Measurements from ENCODE around the gene PRKCD. TPM values are rescaled to one million over a fixed set of nuclear protein-coding genes. Genes with fewer than 3 reads are reported as not detected.
A peak's percentile ranks its signal among the peaks of the same experiment; 100 is the strongest.

The PRKCD gene
- total RNA-seq, 6 donors from 2014 or later: 57.7 to 116 (median 67.9) TPM

DNA sequence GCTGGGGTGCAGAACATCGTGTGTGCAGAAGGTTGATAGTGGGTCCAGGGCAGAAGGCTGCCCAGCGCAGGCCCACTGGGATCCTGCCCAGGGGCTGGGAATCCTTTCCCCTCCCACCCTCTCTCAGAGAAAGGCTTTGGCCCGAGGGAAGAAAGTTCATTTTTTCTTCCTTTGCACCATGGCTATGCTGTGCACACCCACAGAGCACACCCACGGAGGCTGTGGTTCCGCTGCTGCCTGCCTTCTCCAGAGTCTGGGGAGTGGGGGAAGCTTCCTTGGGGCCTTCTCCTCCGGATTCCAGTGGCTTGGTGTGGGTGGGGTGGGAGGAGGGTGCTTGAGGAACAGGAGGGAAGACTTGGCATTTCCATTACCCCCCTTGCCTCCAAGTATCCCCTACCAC is 7.0 kb upstream of the PRKCD start:
- 67 to 75% methylated on average over 5 to 6 of the region's 6 CpGs for WGBS, 2 donors
- Histone ChIP-seq H3K9me3 (no peaks in the 10 kb centered on the region), H3K36me3 (no peaks in the 10 kb centered on the region), H3K27ac (peak overlapping the region in 2 of 4 donors; percentile 70 to 99), H3K4me3 (no peak overlapping the region), H3K27me3 (no peaks in the 10 kb centered on the region), H3K4me1 (peaks cover 5 to 89% (median 67%) of the 10 kb centered on the region in 4 donors)
- TF ChIP-seq EP300 (IDR thresholded peaks at IDR 0.05) (no peak), POLR2A (IDR thresholded peaks at IDR 0.05) (no peak), POLR2AphosphoS5 (IDR thresholded peaks at IDR 0.05) (no peak), CTCF (IDR thresholded peaks at IDR 0.05) (no peak)
- ATAC-seq (ENCODE audit: low FRiP score in 2 of 2) (no peak), DNase-seq (no peak)

GRCh38 chr3:53154881-53155285 is 6.1 kb upstream of the PRKCD start:
- ATAC-seq (ENCODE audit: low FRiP score in 2 of 2): peak in 1 of 2 donors; percentile 63

GRCh38 chr3:53155760-53156159 is 5.2 kb upstream of the PRKCD start:
- H3K9me3 ChIP-seq: no peaks in the 10 kb centered on the region
- H3K27ac ChIP-seq: peak overlapping the region; percentile 61 to 99 (median 69)
- TF ChIP-seq EP300 (IDR thresholded peaks at IDR 0.05) (peak in 2 of 4 donors; percentile 30 to 95), POLR2A (IDR thresholded peaks at IDR 0.05) (peak in 1 of 4 donors; percentile 2), POLR2AphosphoS5 (IDR thresholded peaks at IDR 0.05) (peak; percentile 73 to 83), CTCF (IDR thresholded peaks at IDR 0.05) (no peak)
- peaks cover 15 to 89% (median 71%) of the 10 kb centered on the region in 4 donors for H3K4me1 ChIP-seq
- ATAC-seq (ENCODE audit: low FRiP score in 2 of 2): peak; percentile 6 to 88
- DNase-seq: peak in 1 of 2 donors; percentile 91
- 59 to 74% methylated on average over 6 of the region's 6 CpGs for WGBS, 2 donors
- peak overlapping the region in 1 of 4 donors; percentile 23 for H3K4me3 ChIP-seq
- no peaks in the 10 kb centered on the region for H3K36me3 ChIP-seq
- no peaks in the 10 kb centered on the region for H3K27me3 ChIP-seq

More at GRCh38 chr3:53154881-53155285, 6.1 kb upstream of the PRKCD start:
- Histone ChIP-seq H3K4me3 (no peak overlapping the region), H3K27me3 (no peaks in the 10 kb centered on the region), H3K27ac (peak overlapping the region; percentile 61 to 99 (median 69)), H3K36me3 (no peaks in the 10 kb centered on the region), H3K4me1 (peaks cover 13 to 89% (median 72%) of the 10 kb centered on the region in 4 donors), H3K9me3 (no peaks in the 10 kb centered on the region)
- DNase-seq: peak in 1 of 2 donors; percentile 70
- 50 to 60% methylated on average over 1 to 4 of the region's 4 CpGs for WGBS, 2 donors
- TF ChIP-seq POLR2AphosphoS5 (IDR thresholded peaks at IDR 0.05) (peak in 1 of 2 donors; percentile 36), EP300 (IDR thresholded peaks at IDR 0.05) (peak in 1 of 4 donors; percentile 39), POLR2A (IDR thresholded peaks at IDR 0.05) (peak in 1 of 4 donors; percentile 21), CTCF (IDR thresholded peaks at IDR 0.05) (no peak)

DNA sequence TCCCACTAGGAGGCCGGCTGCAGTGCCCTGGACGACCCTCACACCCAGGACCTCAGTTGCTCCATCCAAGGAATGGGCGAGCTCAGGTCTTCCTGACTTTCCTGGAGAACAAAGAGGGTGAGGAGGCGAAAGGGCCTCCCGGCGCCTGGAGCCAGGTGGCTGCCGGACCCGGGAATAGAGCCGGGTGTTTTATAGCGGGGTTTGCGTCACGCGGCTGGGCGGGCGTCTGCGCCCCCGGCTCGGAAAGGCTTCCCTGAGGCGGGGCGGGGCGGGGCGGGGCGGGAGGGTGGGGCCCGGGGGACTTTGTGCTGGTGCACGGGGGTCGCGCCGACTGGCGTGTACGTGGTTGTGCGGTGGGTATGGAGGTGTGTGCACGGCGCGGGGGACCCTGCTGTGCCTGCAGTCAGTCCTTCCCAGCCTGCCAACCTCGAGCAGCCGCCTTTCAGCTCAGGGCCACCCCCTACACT is 4.6 kb upstream of the PRKCD start:
- Histone ChIP-seq H3K9me3 (no peaks in the 10 kb centered on the region), H3K4me1 (peaks cover 15 to 83% (median 65%) of the 10 kb centered on the region in 4 donors), H3K36me3 (no peaks in the 10 kb centered on the region), H3K27ac (peak overlapping the region; percentile 10 to 99 (median 49)), H3K4me3 (peak overlapping the region in 2 of 4 donors; percentile 23 to 27), H3K27me3 (no peaks in the 10 kb centered on the region)
- TF ChIP-seq CTCF (IDR thresholded peaks at IDR 0.05) (no peak), POLR2A (IDR thresholded peaks at IDR 0.05) (peak in 2 of 4 donors; percentile 22 to 71), POLR2AphosphoS5 (IDR thresholded peaks at IDR 0.05) (peak in 1 of 2 donors; percentile 14), EP300 (IDR thresholded peaks at IDR 0.05) (no peak)
- WGBS, 2 donors: 6 to 27% methylated on average over 5 to 31 of the region's 36 CpGs
- no peak for ATAC-seq (ENCODE audit: low FRiP score in 2 of 2)
- DNase-seq: peak in 1 of 2 donors; percentile 88

All from upper lobe of left lung (tissue), 6 donors.